Stimulated activated CD8-positive, alpha-beta memory T cell treated with anti-CD3 and anti-CD28 coated beads, Interleukin-7, amount 100 ng/mL, for 4 hours (primary cell): ENCODE data around the gene VGLL2.

Experiments used
- DNase-seq, 2 donors: peaks; one replicate each; pipeline ENCODE4 v3.0.0-alpha.2; 2020; ENCODE audit warnings: low read depth in 2 of 2

The VGLL2 gene

GRCh38 chr6:117317261-117317660, 51.9 kb downstream of the VGLL2 start:
- no peak for DNase-seq
